ENCODE data around the gene CILP2.

Gene CILP2

GRCh38 chr19:19568802-19569756 lies 31.0 kb downstream of the CILP2 start:
- DNase-seq, result no peak

GRCh38 chr19:19570571-19570970 lies 32.5 kb downstream of the CILP2 start:
- DNase-seq, result no peak

GRCh38 chr19:19571071-19571786 lies 33.2 kb downstream of the CILP2 start:
- no peak for DNase-seq

GRCh38 chr19:19575411-19575810 lies 37.3 kb downstream of the CILP2 start:
- no peak for DNase-seq

- no peak for DNase-seq
Observed at GRCh38 chr19:19578252-19578651, 40.2 kb downstream of the CILP2 start.

- no peak for DNase-seq
Observed at GRCh38 chr19:19579533-19580361, 41.7 kb downstream of the CILP2 start.

GRCh38 chr19:19580418-19580817 lies 42.4 kb downstream of the CILP2 start:
- no peak for DNase-seq

- DNase-seq, result no peak
Observed at GRCh38 chr19:19581391-19581790, 43.3 kb downstream of the CILP2 start.

GRCh38 chr19:19582471-19582870 lies 44.4 kb downstream of the CILP2 start:
- no peak for DNase-seq

GRCh38 chr19:19584356-19584755 lies 46.3 kb downstream of the CILP2 start:
- DNase-seq, result no peak

GRCh38 chr19:19587771-19588170 lies 49.7 kb downstream of the CILP2 start:
- DNase-seq, result no peak

GRCh38 chr19:19588546-19588945 lies 50.5 kb downstream of the CILP2 start:
- DNase-seq, result no peak

- DNase-seq, result peak; percentile 17
Observed at GRCh38 chr19:19591133-19591825, 53.2 kb downstream of the CILP2 start.

- no peak for DNase-seq
Observed at GRCh38 chr19:19592690-19593089, 54.6 kb downstream of the CILP2 start.

GRCh38 chr19:19594381-19594780 lies 56.3 kb downstream of the CILP2 start:
- DNase-seq, result no peak

- no peak for DNase-seq
Observed at GRCh38 chr19:19595171-19595701, 57.2 kb downstream of the CILP2 start.
